Stomach (tissue), 9 donors: ENCODE results near the gene SNRNP35. TPM values are rescaled to one million over a fixed set of nuclear protein-coding genes. Genes with fewer than 3 reads are reported as not detected.

Source experiments
- DNase-seq, 2 donors: peaks; one replicate each; pipeline versions ENCODE4 v3.0.0 to v3.0.0-alpha.2; 2013 to 2019
- H3K27ac ChIP-seq, 5 donors: fragments of 200-600 bp in 4 of 5; sonication (generic) in 4 of 5; one replicate each; pipeline ENCODE4 v1.5.1; 2013 to 2019; ENCODE audit warnings: mild to moderate bottlenecking in 1 of 5, moderate library complexity in 1 of 5
- H3K27me3 ChIP-seq, 3 donors: fragments of 200-600 bp; sonication (generic); one replicate each; pipeline ENCODE4 v1.5.1; 2017 to 2019; ENCODE audit warnings: mixed run types in 1 of 3
- H3K36me3 ChIP-seq, 4 donors: fragments of 200-600 bp; sonication (generic); 1 replicate in 3 of 4; 2 replicates in 1 of 4; pipeline ENCODE4 v1.5.1; 2016 to 2019
- H3K4me1 ChIP-seq, 4 donors: fragments of 200-600 bp; sonication (generic); one replicate each; pipeline ENCODE4 v1.5.1; 2016 to 2019
- H3K4me3 ChIP-seq, 4 donors: fragments of 200-600 bp; sonication (generic) in 3 of 4; one replicate each; pipeline ENCODE4 v1.5.1; 2016 to 2019; ENCODE audit warnings: mild to moderate bottlenecking in 1 of 4
- H3K9me3 ChIP-seq, 4 donors: fragments of 200-600 bp; sonication (generic); one replicate each; pipeline ENCODE4 v1.5.1; 2016 to 2019
- EP300 ChIP-seq: sonication (generic); formaldehyde crosslinking; IDR thresholded peaks from one replicate; pipeline ENCODE4 v1.6.1; 2017; ENCODE audit warnings: antibody characterized with exemption
- POLR2A ChIP-seq, 4 donors: fragments of 450-650 bp; IDR thresholded peaks; one replicate each; pipeline ENCODE4 v1.6.1; 2016; ENCODE audit warnings: antibody characterized with exemption in 4 of 4, control low read depth in 2 of 4, mild to moderate bottlenecking in 1 of 4, moderate library complexity in 1 of 4
- POLR2AphosphoS5 ChIP-seq, 3 donors: sonication (generic); formaldehyde crosslinking; IDR thresholded peaks; one replicate each; pipeline ENCODE4 v1.6.1; 2016; ENCODE audit warnings: antibody characterized with exemption in 3 of 3
- WGBS, 5 donors: extraction: QIAGEN DNeasy Blood & Tissue Kit in 3 of 5; methylation state at CpG; one replicate each; pipeline versions ENCODE4 v1.1.5 to v1.1.7; 2013 to 2018; 5-methylcytosine and 5-hydroxymethylcytosine counted together
- intact Hi-C: fragments of 100-400 bp; cut with DNase I; formaldehyde crosslinking; loops from one replicate; pipeline ENCODE4 v1.15.1; 2023; ENCODE audit warnings: low total_unique reads
- polyA plus RNA-seq, 3 donors: library from polyadenylated mRNA; stranded (reverse); fragments of 200-250 nt; gene quantifications; one replicate each; pipeline ENCODE4 v1.2.3, GENCODE V29; 2013
- total RNA-seq, 5 donors: library from RNA; depleted of rRNA; stranded (reverse); fragments of >200 nt; gene quantifications; one replicate each; pipeline versions ENCODE4 v1.1.0 to v1.2.3, GENCODE V29; 2014 to 2016
- TF ChIP-seq, protein P1 (sequence below), 7 experiments: fragments of 450-650 bp in 4 of 7; fragments of 200-600 bp in 3 of 7; sonication (generic) in 3 of 7; IDR thresholded peaks; one replicate each; pipeline ENCODE4 v1.5.1; 2016 to 2019; ENCODE audit warnings: antibody characterized with exemption in 7 of 7, control low read depth in 2 of 7, mild to moderate bottlenecking in 1 of 7
- donor health status: healthy with polysubstance abuse.
- donor health status: Bipolar disorder and iron deficiency.
- donor health status: healthy.

SNRNP35 gene
- total and polyA plus RNA-seq, 8 donors: 5.8 to 55.0 (median 31.4) TPM

DNA sequence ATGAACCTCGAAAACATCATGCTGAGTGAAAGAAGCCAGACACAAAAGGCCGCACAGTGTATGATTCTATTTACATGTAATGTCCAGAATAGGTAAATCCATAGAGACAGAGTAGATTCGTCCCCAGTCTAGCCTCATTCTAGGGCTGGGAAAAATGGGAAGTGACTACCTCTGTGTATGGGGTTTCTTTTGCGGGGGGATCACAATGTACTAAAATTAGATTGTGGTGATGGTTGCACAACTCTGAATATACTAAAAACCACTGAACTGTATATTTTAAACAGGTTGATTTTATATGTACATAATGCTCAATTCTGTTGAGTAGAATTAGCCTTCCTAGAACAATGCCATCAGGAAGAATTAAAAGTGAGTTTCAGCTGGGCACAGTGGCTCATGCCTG is 15.2 kb upstream of the SNRNP35 start:
- Histone ChIP-seq H3K4me1 (peaks cover 22 to 29% (median 25%) of the 10 kb centered on the region in 4 donors), H3K4me3 (no peak overlapping the region), H3K36me3 (no peaks in the 10 kb centered on the region), H3K27me3 (no peaks in the 10 kb centered on the region), H3K27ac (no peak overlapping the region), H3K9me3 (no peaks in the 10 kb centered on the region)
- no peak for TF ChIP-seq EP300
- TF ChIP-seq POLR2AphosphoS5 (IDR thresholded peaks at IDR 0.05): no peak
- TF ChIP-seq POLR2A (IDR thresholded peaks at IDR 0.05): no peak
- TF ChIP-seq, protein P1, sequence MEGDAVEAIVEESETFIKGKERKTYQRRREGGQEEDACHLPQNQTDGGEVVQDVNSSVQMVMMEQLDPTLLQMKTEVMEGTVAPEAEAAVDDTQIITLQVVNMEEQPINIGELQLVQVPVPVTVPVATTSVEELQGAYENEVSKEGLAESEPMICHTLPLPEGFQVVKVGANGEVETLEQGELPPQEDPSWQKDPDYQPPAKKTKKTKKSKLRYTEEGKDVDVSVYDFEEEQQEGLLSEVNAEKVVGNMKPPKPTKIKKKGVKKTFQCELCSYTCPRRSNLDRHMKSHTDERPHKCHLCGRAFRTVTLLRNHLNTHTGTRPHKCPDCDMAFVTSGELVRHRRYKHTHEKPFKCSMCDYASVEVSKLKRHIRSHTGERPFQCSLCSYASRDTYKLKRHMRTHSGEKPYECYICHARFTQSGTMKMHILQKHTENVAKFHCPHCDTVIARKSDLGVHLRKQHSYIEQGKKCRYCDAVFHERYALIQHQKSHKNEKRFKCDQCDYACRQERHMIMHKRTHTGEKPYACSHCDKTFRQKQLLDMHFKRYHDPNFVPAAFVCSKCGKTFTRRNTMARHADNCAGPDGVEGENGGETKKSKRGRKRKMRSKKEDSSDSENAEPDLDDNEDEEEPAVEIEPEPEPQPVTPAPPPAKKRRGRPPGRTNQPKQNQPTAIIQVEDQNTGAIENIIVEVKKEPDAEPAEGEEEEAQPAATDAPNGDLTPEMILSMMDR (IDR thresholded peaks at IDR 0.05): no peak
- intact Hi-C loops: no loop called here
- 72 to 89% (median 79%) methylated on average over 4 of the region's 4 CpGs for WGBS, 5 donors
- no peak for DNase-seq

DNA sequence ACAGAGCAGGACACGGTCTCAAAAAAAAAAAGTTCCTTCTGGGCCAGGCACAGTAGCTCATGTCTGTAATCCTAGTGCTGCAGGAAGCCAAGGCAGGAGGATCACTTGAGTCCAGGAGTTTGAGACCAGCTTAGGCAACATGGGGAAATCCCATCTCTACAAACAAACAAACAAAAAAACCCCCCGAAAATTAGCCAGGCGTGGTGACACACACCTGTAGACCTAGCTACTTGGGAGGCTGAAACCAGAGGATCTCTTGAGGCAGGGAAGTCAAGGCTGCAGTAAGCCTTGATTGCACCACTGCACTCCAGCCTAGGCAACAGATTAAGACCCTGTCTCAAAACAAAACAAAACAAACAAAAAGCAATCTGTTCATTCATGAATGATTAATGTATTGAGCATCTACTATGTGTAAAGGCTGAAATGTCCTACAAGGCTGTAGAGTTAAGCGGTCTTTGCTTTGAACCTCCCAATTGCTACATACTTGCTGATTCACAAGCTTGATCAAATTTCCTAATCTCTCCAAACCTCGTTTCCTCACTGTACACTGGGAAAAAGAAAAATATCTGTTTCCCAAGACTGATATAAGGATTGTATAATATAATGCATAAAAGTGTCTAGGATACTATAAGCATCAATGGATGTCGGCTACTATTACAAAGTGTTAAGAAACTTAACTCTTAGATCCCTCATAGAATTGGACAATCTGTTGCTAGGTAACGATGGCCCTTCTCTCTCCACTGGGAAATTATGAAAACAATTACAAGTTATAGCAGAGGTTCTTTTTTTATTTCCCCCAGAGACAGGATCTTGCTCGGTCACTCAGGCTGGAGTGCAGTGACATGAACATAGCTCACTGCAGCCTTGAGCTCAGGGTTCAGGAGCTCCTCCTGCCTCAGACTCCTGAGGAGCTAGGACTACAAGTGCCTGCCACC is 13.6 kb upstream of the SNRNP35 start:
- TF ChIP-seq EP300: no peak
- TF ChIP-seq, protein P1 (IDR thresholded peaks at IDR 0.05): no peak
- TF ChIP-seq POLR2A (IDR thresholded peaks at IDR 0.05): no peak
- no peak for TF ChIP-seq POLR2AphosphoS5 (IDR thresholded peaks at IDR 0.05)
- WGBS, 5 donors: 69 to 77% (median 75%) methylated on average over 8 of the region's 8 CpGs
- peak overlapping the region in 3 of 5 donors; percentile 35 to 88 (median 76) for H3K27ac ChIP-seq
- no peak overlapping the region for H3K4me3 ChIP-seq
- H3K27me3 ChIP-seq: no peaks in the 10 kb centered on the region
- H3K4me1 ChIP-seq: peaks cover 23 to 38% (median 32%) of the 10 kb centered on the region in 4 donors
- DNase-seq: no peak
- H3K9me3 ChIP-seq: no peaks in the 10 kb centered on the region
- intact Hi-C loops: no loop called here
- H3K36me3 ChIP-seq: no peaks in the 10 kb centered on the region

DNA sequence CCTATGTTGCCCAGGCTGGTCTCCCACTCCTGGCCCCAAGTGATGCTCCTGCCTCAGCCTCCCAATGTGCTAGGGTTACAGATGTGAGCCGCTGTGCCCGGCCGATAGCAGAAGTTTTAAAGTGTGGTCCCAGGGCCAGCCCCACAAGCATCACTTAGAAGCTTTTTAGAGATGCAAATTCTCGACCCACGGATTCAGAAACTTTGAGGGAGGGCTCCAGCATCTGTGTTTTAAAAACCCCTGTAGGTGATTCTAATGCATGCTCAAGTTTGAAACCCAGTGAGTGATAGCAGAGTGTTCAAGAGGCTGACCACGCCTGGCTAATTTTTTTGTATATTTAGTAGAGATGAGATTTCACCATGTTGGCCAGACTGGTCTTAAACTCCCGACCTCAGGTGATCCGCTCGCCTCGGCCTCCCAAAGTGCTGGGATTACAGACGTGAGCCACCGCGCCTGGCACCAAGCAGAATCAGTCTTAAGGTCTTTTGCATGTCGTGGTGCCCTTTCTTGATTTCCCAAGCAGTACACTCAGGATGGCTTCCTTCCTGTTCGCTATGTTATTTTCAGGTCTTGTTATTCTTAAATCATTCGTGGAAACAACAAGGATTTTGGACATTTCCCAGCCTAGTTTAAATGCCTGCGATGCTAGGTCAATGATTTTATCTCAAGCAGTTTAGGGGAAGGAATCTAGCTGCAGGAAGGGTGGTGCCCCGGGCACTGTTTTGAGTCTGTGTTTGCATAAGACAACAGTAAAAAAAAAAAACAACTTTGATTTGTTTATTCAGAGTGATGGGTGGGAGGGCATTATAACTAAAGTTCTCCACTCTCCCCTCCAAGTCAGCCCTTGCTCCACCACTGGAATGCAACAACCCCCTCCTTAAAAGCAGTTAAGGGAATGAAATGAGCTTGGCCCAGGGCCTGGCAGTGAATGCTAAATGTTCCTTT is 12.3 kb upstream of the SNRNP35 start:
- peak; percentile 54 to 63 for DNase-seq
- intact Hi-C loops: no loop called here
- 22 to 39% (median 29%) methylated on average over 18 of the region's 18 CpGs for WGBS, 5 donors

More for the DNA sequence above, 12.3 kb upstream of the SNRNP35 start:
- Histone ChIP-seq H3K27ac (peak overlapping the region; percentile 60 to 88 (median 76)), H3K27me3 (no peaks in the 10 kb centered on the region), H3K4me1 (peaks cover 23 to 41% (median 33%) of the 10 kb centered on the region in 4 donors), H3K4me3 (peak overlapping the region in 2 of 4 donors; percentile 3), H3K9me3 (no peaks in the 10 kb centered on the region), H3K36me3 (no peaks in the 10 kb centered on the region)
- peak in 2 of 3 donors; percentile 6 to 34 for TF ChIP-seq POLR2AphosphoS5 (IDR thresholded peaks at IDR 0.05)
- TF ChIP-seq, protein P1 (IDR thresholded peaks at IDR 0.05): no peak
